HG03196 (cell line): ENCODE data around the gene BTN2A1.
"Not testable (repeated sequence)": the region's sequence is repeated elsewhere in the genome, so short reads cannot be mapped to it uniquely, and the experiment has no call there.

Source experiments
- ATAC-seq: cut with Tn5 transposase; IDR thresholded peaks from one replicate; pipeline ENCODE4 v1.9.1; 2021; ENCODE audit not compliant: unreplicated experiment

Gene BTN2A1

DNA sequence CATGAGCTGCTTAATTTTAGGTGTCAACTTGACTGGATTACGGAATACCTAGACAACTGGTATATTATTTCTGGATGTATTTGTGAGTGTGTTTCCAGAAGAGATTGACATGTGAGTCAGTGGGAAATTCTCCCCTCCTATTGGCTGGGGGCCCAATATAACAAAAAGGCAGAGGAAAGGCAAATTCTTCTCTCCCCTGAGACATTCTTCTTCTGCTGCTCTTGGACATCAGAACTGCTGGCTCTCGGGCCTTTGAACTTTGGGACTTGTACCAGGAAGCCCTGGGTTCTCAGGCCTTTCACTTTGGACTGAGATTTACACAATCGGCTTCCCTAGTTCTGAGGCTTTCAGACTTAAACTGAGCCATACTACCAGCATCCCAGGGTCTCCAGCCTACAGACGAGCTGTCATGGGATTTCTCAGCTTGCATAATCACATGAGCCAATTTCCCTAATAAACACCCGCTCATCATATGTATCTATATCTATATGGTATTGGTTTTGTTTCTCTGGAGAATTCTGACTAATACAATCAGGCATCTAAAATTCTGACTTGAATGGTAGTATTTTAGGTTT is 25.0 kb upstream of the BTN2A1 start:
- no peak for ATAC-seq

DNA sequence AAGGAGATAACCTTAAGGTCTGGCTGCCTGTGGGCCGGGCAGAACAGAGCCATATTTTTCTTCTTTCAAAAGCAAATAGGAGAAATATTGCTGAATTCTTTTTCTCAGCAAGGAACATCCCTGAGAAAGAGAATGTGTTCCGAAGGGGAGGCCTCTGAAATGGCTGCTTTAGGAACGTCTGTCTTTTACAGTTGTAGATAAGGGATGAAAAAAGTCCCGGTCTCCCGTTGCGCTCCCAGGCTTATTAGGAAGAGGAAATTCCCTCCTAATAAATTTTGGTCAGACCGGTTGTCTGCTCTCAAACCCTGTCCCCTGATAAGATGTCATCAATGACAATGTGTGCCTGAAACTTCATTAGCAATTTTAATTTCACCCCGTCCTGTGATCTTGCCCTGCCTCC is 24.1 kb upstream of the BTN2A1 start:
- ATAC-seq = not testable (repeated sequence)

DNA sequence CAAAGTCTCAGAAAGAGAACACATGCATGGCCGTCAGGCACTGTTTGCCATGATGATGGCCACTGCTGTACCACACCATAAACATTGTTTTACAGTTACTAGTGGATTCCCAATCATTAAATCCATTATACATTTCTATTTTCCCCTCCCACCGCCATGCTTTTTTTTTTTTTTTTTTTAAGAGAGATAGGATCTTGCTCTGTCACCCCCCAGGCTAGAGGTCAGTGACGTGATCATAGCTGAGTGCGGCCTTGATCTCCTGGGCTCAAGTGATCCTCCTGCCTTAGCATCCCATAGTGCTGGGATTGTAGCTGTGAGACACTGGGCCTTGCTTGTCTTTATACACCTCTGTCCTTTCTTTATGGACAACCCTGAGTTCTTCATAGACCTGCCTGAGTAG is 21.7 kb upstream of the BTN2A1 start:
- no peak for ATAC-seq

DNA sequence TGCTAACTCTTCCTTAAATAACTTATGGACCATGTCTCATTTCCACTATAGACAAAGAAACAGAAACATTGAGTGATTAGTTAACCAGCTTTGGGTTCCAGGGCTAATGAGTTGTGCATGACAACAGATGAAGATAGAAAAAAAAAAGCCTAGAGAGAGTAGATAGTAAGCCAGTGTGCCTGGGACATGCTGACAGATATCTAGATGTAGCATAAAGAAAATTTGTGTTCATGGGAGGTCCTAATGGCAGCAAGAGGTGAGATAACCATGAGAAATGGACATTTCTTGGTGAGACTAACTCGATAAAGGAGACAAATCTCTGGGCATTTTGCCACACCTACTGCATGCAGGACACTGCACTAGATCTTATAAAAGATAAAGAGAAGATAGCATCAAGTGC is 20.2 kb upstream of the BTN2A1 start:
- ATAC-seq = no peak

DNA sequence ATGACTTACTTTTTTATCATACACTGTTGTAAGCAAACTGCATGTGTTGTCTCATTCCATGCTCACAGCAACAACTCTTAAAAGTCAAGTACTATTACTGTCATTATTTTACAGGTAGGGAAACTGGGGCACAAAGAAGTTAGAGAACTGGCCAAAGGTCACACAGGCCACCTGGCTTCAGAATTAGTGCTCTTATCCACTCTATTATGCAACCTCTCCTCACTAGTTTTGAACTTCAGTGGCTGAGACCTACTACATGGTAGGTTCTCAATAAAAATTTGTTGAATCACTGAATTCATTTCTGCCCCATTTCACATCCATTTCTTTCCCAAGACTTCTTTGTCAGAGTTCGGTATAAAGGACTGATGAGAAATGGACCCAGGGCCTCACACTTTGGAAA is 19.8 kb upstream of the BTN2A1 start:
- ATAC-seq = no peak

DNA sequence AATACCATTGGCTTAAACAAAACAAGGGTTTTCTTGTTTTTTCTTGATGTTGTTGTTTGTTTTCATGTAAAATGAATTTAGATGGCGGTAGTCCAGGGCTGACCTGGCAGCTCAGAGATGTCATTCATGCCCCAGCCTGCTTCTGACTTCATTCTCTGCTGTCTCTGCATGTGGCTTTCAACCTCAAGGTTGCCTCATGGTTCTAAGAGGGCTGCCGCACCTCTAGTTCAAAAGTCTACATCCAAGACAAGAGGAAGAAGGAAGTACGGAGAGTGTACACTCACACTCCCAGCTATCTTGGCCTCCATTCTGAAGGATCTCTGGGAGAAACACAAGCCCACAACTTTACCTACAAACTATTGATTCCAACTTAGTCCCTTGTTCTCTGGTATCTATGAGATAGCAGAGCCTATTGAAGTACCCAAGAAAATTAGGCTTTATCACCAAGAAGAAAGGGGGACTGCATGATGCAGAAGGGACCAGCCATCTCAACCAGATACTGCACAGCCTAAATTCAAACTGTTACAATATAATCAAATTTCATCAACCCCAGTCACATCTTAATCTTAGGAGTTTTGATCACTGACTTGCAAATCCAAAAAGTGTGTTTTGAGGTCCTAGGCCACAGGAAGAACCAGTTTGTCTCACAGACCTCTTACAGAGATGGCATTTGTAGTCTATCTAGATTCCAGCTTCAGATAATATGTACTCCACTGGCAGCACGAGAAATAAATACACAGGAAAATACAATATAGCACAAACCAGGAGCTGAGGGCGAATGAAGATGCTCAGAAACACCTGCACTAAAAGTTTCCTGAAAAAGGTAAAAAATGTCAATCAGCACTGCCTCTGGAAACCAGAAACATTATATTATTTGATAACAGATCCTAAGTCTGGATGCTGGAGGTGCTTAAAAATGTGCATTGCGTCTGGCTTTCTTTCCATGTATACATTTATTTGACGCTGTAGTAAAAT is 18.3 kb upstream of the BTN2A1 start:
- no peak for ATAC-seq

DNA sequence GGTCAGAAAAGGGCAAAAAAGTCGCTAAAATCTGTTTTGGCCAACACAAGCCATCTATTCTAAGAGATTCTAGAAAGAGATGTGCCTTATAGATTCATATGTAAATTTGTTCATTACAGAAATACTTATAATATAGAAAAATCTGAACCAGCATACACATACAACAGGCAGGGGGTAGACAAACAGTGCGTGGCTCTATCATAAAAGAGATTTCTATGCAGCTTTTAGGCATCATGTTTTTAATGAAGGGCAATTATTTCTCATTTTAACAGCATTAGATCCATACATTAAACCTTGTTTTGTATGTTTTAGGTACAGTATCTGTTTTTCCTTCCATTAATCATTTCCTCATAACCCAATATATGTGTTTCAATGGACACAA is 16.8 kb upstream of the BTN2A1 start:
- ATAC-seq = no peak

DNA sequence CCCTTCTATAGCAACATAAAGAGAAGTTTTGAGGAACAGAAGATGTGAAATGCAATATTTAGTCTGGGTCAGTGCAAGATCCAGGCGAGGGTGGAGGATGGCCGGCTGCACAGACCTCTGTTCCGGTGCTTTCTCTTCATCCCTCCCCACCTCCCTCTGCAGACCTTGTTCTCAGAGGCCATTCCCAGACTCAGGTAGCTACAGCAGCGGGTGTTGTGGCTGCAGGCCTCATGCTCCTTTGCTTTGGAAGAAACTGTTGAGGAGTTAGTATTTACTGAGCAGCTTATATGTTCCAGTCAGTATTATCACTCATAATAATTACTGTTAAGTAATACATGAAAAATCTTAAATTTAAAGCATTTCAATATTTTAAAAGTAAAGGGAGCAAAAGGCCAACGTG is 15.8 kb upstream of the BTN2A1 start:
- no peak for ATAC-seq

DNA sequence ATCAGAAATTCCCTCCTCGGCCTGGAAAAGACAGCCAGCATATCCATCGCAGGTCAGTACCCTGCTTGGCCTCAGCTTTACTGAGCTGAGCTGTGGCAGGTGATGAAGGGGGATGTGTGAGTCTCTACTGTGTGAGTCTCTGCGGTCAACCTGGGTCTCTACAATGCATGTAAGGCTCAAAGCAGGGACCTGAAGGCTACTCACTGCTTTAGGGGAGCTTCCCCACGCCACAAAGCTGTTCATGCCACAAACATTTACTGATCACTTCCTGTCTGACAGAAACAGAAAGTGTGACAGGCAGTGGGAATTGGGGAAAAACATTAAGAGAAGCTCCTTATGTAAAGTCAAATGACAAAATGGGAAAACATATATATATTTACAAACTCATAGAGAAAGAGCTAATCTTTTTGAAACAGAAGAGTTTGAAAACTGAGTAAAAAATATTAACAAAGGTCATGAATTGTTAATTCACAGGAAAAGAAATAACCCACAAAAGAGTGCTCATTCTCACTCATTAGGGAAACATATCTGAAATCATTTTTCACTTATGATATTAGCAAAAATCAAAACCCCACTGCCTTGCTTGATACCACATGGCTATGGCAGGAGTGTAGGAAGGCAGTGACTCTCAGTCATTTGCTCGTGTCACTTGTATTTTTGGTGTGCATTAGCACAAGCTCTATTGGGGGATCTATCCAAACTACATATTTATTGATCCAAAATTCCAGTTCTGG is 11.7 kb upstream of the BTN2A1 start:
- peak; percentile 49 for ATAC-seq

DNA sequence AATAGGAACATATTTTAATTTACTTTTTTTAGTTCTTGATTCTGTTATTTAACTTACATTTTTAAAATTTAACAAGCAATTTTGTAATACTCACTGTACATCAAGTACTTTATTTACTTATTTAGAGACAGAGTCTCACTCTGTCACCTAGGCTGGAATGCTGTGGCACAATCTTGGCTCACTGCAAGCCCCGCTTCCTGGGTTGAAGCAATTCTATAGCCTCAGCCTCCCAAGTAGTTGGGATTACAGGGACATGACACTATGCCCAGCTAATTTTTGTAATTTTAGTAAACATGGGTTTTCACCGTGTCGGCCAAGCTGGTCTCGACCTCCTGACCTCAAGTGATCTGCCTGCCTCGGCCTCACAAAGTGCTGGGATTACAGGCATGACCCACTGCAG is 10.5 kb upstream of the BTN2A1 start:
- no peak for ATAC-seq

DNA sequence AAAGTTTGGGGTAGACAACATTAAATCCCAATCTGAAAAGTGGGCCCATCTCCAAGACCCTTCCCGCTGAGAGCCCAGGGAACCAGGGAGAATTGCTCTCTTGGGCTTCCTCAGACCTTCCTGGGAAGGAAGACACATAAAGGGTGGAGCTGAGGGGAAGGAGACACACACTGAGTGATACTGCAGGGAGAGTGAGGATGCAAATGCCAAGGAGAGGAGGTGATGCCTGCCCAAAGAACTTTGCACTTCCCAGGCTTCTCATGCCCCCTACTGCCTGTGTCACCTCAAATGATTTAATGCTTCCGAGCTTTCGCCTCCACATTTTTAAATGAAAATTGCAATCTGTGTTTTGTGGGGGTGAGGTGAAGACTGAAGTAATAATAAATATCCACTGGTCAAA is 7.5 kb upstream of the BTN2A1 start:
- no peak for ATAC-seq

DNA sequence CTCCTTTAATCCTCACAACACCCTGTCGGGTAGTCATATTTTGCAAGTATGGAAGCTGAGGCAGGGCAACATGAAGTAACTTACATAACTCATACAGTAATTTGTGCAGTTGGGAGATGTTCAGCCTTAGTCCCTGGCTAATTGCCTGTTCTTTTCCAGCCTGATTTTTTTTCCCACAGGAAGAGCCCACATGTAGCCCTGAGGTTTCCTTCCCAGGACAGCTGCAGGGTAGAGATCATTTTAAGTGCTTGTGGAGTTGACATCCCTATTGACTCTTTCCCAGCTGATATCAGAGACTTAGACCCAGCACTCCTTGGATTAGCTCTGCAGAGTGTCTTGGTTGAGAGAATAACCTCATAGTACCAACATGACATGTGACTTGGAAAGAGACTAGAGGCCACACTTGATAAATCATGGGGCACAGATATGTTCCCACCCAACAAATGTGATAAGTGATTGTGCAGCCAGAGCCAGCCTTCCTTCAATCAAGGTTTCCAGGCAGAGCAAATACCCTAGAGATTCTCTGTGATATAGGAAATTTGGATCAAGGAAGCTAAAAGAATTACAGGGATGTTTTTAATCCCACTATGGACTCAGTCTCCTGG is 5.0 kb upstream of the BTN2A1 start:
- ATAC-seq = no peak

DNA sequence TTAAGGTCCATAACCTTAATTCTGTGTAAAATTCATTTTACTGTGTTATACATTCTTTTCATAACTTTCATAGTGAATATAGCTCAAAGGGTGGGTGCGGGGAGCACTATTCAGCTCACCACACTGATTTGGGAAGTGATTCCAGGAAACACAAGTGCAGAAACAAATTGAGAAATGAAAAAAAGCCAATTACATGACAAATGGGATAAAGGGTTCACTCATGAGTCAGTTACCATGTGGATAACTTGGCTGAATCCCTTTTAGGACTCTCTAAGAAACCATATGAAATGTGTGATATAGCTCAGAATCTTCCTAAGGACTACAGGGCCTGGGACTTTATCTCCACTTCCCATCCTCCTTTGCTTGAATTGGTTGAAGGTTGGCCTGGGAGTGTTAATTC is 3.1 kb upstream of the BTN2A1 start:
- ATAC-seq = no peak

DNA sequence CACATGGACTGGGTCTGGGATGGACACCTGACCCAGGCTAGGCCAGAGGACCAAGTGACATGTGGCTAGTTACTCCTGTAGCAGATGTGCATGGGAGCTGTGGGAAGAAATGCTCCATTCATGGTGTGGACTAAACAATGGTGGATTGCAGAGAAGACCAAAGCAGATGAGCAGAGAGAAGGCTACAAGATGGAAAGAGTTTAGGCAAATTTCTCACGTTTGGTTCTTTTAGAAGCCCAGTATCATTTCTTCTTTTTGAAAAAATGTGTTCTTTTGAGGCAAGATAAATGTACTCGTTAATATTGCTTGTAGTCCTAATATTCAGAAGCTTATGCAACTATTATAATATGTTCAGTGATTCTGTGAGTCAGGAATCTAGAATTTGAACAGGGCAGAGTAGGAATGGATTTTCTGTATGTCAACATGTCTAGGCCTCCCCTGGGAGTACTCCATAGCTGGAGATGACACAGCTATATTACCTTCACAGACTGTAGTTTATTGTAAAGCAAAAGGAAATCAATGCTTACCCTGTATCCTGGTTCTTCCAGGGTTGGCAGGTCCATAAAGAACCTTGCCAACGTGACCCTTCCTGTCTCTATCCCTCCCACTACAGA is 2.3 kb upstream of the BTN2A1 start:
- ATAC-seq = no peak

DNA sequence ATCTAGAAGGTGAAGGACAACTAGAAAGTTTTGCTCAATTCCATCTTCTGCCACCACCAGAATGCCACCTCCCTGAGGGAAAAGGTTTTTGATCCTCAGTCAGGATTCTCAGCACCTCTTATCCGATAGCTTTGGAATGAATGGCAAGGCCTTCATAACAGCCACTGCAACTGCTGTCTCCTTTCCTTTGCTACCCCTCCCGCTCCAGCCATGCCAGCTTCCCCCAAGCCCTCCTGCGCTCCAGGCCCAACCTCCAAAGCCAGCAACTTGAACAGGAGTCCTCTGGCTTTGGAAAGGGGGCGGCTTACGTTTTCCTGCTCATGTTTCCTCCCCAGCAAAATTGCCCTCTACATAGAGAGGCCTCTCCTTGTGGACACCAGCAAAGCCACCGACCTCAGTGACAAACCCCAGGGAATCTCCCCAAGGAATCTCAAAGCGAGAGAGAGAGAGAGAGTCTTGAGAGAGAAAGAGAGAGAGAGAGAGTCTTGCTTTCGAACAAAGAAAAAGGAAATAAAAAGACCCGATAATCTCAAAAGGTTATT is 420 bp upstream of the BTN2A1 start:
- ATAC-seq = peak; percentile 31

DNA sequence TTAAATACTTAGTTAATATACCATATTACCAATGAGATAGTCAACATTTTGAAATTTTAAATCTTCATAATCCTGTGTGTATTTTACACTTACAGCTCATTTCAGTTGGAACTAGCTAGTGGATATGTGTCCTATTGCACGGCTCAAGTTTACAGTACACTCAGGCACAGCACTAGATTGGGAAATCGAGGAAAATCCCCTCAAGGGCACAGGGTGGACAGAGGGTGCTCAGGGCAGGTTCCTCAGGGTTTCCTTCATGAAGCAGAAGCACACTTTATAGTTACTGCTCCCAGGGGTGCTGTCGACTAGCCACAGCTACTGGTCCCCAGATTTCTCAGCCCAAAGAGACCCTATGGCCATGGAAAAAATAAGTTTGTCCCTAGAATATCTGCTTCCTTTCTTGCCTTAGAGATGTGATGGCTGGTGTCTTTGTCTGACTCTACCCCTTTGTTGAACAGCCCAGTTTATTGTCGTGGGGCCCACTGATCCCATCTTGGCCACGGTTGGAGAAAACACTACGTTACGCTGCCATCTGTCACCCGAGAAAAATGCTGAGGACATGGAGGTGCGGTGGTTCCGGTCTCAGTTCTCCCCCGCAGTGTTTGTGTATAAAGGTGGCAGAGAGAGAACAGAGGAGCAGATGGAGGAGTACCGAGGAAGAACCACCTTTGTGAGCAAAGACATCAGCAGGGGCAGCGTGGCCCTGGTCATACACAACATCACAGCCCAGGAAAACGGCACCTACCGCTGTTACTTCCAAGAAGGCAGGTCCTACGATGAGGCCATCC is 1.5 kb downstream of the BTN2A1 start:
- ATAC-seq = no peak

DNA sequence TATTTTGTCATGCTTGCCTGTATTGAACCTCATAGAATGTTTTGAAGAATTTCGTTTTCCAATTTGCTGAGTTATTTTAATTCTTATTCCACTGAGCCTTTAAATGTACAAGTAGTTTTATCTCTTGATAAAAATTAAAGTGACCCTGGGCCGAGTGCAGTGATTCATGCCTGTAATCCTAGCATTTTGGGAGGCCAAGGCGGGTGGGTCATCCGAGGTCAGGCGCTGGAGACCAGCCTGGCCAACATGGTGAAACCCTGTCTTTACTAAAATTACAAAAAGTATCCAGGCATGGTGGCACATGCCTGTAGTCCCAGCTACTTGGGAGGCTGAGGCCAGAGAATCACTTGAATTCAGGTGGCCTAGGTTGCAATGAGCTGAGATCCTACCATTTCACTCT is 3.6 kb downstream of the BTN2A1 start:
- ATAC-seq = not testable (repeated sequence)

DNA sequence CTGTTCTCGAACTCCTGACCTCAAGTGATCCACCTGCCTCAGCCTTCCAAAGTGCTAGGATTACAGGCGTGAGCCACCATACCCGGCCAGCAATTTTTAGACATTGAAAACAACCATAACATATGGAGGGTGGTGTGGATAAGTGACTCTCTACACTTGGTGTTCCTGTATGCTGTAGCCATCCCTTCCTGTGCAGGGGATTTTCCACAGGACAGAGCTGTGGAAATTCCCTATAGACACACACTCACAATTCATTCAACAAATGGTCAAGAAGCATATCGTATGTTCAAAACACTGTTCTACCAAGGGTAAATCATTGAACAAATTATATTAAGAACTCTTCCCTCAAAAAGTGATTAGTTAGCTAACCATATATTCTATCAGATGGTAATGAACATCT is 6.3 kb downstream of the BTN2A1 start:
- ATAC-seq = no peak

DNA sequence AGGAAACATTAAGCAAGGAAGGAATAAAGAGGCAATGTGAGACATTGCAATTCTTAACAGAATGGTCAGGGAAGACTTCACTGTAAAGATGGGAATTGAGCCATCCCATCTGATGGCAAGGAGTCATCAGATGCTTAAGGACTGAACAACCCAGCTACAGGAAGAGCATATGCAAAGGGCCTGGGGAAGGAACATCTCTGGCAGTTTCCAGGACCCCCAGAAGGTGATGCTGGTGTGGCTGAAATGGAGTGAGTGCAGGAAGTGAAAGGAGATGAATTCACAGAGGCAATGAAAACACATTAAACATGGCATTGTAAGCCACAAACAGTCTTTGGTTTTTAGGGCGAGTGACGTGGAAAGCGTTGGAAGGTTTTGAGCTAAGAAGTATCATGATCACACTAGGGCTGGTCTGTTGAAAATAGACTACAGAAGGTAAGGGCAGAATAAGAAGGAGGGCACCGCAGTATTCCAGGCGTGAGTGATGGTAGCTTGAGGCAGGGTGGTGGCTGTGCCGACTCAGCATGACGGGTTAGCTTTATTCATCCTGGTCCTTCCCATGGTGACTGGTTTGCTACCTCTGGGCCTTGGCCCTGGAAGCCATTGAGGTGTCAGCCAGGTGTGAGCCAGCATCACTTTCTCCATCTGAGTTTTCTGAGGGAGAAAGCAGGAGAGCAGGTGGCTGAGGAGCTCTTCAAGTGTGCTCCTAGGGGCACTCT is 6.8 kb downstream of the BTN2A1 start:
- no peak for ATAC-seq
